ENCODE results near the gene MAGEB17.

MAGEB17 gene

DNA sequence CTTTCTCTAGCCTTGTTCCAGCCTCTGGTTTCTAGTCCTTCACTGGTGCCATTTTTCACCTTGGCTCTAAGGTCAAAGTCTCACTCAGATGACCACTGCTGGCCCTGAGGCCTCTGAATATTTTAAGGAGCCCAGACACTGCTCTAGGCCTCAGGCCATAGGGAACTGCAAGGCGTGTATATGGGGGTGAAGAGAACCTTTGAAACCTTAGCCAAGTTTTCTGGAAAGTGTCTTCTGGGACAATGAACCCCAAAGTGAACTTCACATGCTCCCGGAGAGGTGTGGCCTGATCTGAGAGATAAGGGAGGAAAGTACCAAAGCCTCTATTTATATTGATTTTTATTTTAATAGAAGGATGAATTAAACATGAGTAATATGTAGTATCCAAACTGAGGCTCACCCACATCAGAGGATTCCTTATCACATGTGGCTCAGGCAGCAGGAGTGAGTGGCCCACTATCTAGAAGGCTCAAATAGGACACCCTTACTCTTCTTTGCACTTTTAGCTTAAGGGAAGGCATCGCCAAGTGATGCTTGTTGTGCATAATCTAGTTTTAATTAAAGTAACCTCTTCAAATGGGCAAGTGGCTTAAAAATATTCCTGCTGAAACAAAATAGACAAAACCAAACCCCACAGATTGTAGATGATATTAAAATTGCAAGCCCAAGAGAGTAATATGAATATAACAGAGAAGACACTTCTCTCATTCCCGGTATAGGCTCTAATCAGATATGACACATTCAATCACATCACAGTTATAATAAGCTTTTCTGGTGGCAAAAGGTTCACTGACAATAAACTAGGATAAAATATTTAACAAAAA is 25.6 kb upstream of the MAGEB17 start:
- no peak for DNase-seq (ENCODE audit: low read depth in 1 of 2, low spot score in 1 of 2)
- H3K27me3 ChIP-seq (ENCODE audit: insufficient read depth, poor library complexity, severe bottlenecking) = peaks cover 4% of the 10 kb centered on the region
- TF ChIP-seq SPI1 (IDR thresholded peaks at IDR 0.05; ENCODE audit: borderline replicate concordance, low read depth) (no peak), POLR2AphosphoS5 (IDR thresholded peaks at IDR 0.05; ENCODE audit: low read depth) (no peak), GABPA (IDR thresholded peaks at IDR 0.05; ENCODE audit: low read depth) (no peak), CTCF (IDR thresholded peaks at IDR 0.05; ENCODE audit: insufficient read depth, low read length) (no peak)
- TF ChIP-seq, protein P1, sequence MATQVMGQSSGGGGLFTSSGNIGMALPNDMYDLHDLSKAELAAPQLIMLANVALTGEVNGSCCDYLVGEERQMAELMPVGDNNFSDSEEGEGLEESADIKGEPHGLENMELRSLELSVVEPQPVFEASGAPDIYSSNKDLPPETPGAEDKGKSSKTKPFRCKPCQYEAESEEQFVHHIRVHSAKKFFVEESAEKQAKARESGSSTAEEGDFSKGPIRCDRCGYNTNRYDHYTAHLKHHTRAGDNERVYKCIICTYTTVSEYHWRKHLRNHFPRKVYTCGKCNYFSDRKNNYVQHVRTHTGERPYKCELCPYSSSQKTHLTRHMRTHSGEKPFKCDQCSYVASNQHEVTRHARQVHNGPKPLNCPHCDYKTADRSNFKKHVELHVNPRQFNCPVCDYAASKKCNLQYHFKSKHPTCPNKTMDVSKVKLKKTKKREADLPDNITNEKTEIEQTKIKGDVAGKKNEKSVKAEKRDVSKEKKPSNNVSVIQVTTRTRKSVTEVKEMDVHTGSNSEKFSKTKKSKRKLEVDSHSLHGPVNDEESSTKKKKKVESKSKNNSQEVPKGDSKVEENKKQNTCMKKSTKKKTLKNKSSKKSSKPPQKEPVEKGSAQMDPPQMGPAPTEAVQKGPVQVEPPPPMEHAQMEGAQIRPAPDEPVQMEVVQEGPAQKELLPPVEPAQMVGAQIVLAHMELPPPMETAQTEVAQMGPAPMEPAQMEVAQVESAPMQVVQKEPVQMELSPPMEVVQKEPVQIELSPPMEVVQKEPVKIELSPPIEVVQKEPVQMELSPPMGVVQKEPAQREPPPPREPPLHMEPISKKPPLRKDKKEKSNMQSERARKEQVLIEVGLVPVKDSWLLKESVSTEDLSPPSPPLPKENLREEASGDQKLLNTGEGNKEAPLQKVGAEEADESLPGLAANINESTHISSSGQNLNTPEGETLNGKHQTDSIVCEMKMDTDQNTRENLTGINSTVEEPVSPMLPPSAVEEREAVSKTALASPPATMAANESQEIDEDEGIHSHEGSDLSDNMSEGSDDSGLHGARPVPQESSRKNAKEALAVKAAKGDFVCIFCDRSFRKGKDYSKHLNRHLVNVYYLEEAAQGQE (IDR thresholded peaks at IDR 0.05; ENCODE audit: insufficient replicate concordance, low read depth) = no peak
- H3K4me3 ChIP-seq (replicated peaks; ENCODE audit: insufficient read depth, low read length) = no peak overlapping the region
- no peak overlapping the region for H3K27ac ChIP-seq (replicated peaks)

GRCh38 chrX:16142246-16142558 is 25.1 kb upstream of the MAGEB17 start:
- Histone ChIP-seq H3K27me3 (ENCODE audit: insufficient read depth, poor library complexity, severe bottlenecking) (peaks cover 4% of the 10 kb centered on the region), H3K4me3 (replicated peaks; ENCODE audit: insufficient read depth, low read length) (no peak overlapping the region), H3K27ac (replicated peaks) (no peak overlapping the region)
- TF ChIP-seq GABPA (IDR thresholded peaks at IDR 0.05; ENCODE audit: low read depth) (no peak), CTCF (IDR thresholded peaks at IDR 0.05; ENCODE audit: insufficient read depth, low read length) (no peak), SPI1 (IDR thresholded peaks at IDR 0.05; ENCODE audit: borderline replicate concordance, low read depth) (no peak), POLR2AphosphoS5 (IDR thresholded peaks at IDR 0.05; ENCODE audit: low read depth) (no peak)
- TF ChIP-seq, protein P1 (IDR thresholded peaks at IDR 0.05; ENCODE audit: insufficient replicate concordance, low read depth) = no peak
- DNase-seq (ENCODE audit: low read depth in 1 of 2, low spot score in 1 of 2) = no peak

- no peak overlapping the region for H3K27ac ChIP-seq (replicated peaks)
- DNase-seq (ENCODE audit: low read depth in 1 of 2, low spot score in 1 of 2) = no peak
- TF ChIP-seq CTCF (IDR thresholded peaks at IDR 0.05; ENCODE audit: insufficient read depth, low read length) = no peak
- TF ChIP-seq GABPA (IDR thresholded peaks at IDR 0.05; ENCODE audit: low read depth) = no peak
- TF ChIP-seq POLR2AphosphoS5 (IDR thresholded peaks at IDR 0.05; ENCODE audit: low read depth) = no peak
- TF ChIP-seq, protein P1 (IDR thresholded peaks at IDR 0.05; ENCODE audit: insufficient replicate concordance, low read depth) = no peak
- no peak for TF ChIP-seq SPI1 (IDR thresholded peaks at IDR 0.05; ENCODE audit: borderline replicate concordance, low read depth)
These were observed 23.3 kb upstream of the MAGEB17 start for GRCh38 chrX:16143968-16144367.

More at GRCh38 chrX:16143968-16144367, 23.3 kb upstream of the MAGEB17 start:
- Histone ChIP-seq H3K27me3 (ENCODE audit: insufficient read depth, poor library complexity, severe bottlenecking) (peaks cover 4% of the 10 kb centered on the region), H3K4me3 (replicated peaks; ENCODE audit: insufficient read depth, low read length) (no peak overlapping the region)
